H1 (cell line): ENCODE data around the gene ADPRHL1. TPM values are rescaled to one million over a fixed set of nuclear protein-coding genes. Genes with fewer than 3 reads are reported as not detected.

Source experiments
- CTCF ChIA-PET: fragments of 300-600 bp; sonication (Branson Sonifier 250); formaldehyde crosslinking; loops from one replicate; lab custom pipeline; 2021; ENCODE audit not compliant: partially characterized antibody; lab: Charles Lee
- POLR2A ChIA-PET: fragments of 300-600 bp; sonication (Branson Sonifier 250); formaldehyde crosslinking; loops from one replicate; lab custom pipeline; 2021; ENCODE audit warnings: inconsistent platforms; ENCODE audit not compliant: partially characterized antibody; lab: Charles Lee
- DNase-seq, 2 experiments: peaks; one replicate each; pipeline versions ENCODE4 v3.0.0 to v3.0.0-alpha.2; 2010 to 2022; ENCODE audit warnings: low spot score in 2 of 2, low read depth in 1 of 2, mixed read lengths in 1 of 2
- FAIRE-seq: peaks from 2 replicates; lab custom pipeline; 2011; peaks lifted over from hg19 to GRCh38; lab: Jason Lieb, UNC
- H2AFZ ChIP-seq: 2 replicates; pipeline ENCODE4 v1.8.1; 2012; ENCODE audit warnings: low read length, inconsistent platforms
- H2AK5ac ChIP-seq: 2 replicates; pipeline ENCODE4 v1.6.1; 2013; ENCODE audit warnings: low read depth, low read length
- H2BK120ac ChIP-seq: replicated peaks from 2 replicates; pipeline ENCODE3; 2013; ENCODE audit warnings: low read depth, low read length, inconsistent platforms
- H2BK12ac ChIP-seq: 2 replicates; pipeline ENCODE4 v1.6.1; 2013; ENCODE audit warnings: low read depth, low read length
- H2BK15ac ChIP-seq: 2 replicates; pipeline ENCODE4 v1.6.1; 2013; ENCODE audit warnings: low read length
- H2BK20ac ChIP-seq: 2 replicates; pipeline ENCODE4 v1.6.1; 2013; ENCODE audit warnings: low read length
- H2BK5ac ChIP-seq: 2 replicates; pipeline ENCODE4 v1.6.1; 2013; ENCODE audit warnings: low read depth, low read length
- H3K14ac ChIP-seq: 2 replicates; pipeline ENCODE4 v1.6.1; 2013; ENCODE audit warnings: inconsistent platforms; ENCODE audit not compliant: insufficient read length
- H3K18ac ChIP-seq: 2 replicates; pipeline ENCODE4 v1.6.1; 2013; ENCODE audit warnings: low read length; ENCODE audit errors: extremely low read depth
- H3K23ac ChIP-seq: 2 replicates; pipeline ENCODE4 v1.6.1; 2013; ENCODE audit warnings: inconsistent platforms; ENCODE audit not compliant: insufficient read length
- H3K23me2 ChIP-seq: 2 replicates; pipeline ENCODE4 v1.6.1; 2013; ENCODE audit warnings: low read depth, low read length
- H3K27ac ChIP-seq: 2 replicates; pipeline ENCODE4 v1.6.1; 2011; ENCODE audit warnings: low read depth, low read length, inconsistent platforms
- H3K27me3 ChIP-seq, 4 experiments: replicated peaks in 1 of 4; 1 replicate in 1 of 4; 2 replicates in 3 of 4; pipeline versions ENCODE4 v1.6.1 to v1.8.1; 2011 to 2013; ENCODE audit warnings: low read length in 3 of 4, mild to moderate bottlenecking in 3 of 4, inconsistent platforms in 2 of 4, mixed read lengths in 2 of 4, moderate library complexity in 1 of 4; ENCODE audit not compliant: control insufficient read depth in 3 of 4, insufficient read depth in 3 of 4; ENCODE audit errors: extremely low read depth in 1 of 4
- H3K36me3 ChIP-seq, 4 experiments: 2 replicates each; pipeline versions ENCODE4 v1.6.1 to v1.8.1; 2011 to 2013; ENCODE audit warnings: mild to moderate bottlenecking in 4 of 4, low read length in 3 of 4, moderate library complexity in 2 of 4, control low read depth in 1 of 4, inconsistent platforms in 1 of 4; ENCODE audit not compliant: insufficient read depth in 4 of 4, control insufficient read depth in 2 of 4
- H3K4ac ChIP-seq: replicated peaks from 2 replicates; pipeline ENCODE3; 2013; ENCODE audit warnings: low read length, low read depth, mixed read lengths, inconsistent platforms; ENCODE audit not compliant: insufficient read length
- H3K4me1 ChIP-seq, 4 experiments: replicated peaks in 1 of 4; 1 replicate in 1 of 4; 2 replicates in 3 of 4; pipeline versions ENCODE4 v1.6.1 to v1.8.1; 2011 to 2013; ENCODE audit warnings: low read length in 3 of 4, inconsistent platforms in 2 of 4, mixed read lengths in 1 of 4; ENCODE audit not compliant: insufficient read depth in 4 of 4, control insufficient read depth in 3 of 4
- H3K4me2 ChIP-seq, 2 experiments: 2 replicates each; pipeline versions ENCODE4 v1.6.1 to v1.8.1; 2011 to 2013; ENCODE audit warnings: low read depth in 2 of 2, low read length in 2 of 2, control low read depth in 1 of 2, inconsistent platforms in 1 of 2, mild to moderate bottlenecking in 1 of 2; ENCODE audit not compliant: insufficient read depth in 1 of 2
- H3K4me3 ChIP-seq, 4 experiments: fragments of 200-600, 300-600 bp in 1 of 4; sonication (generic), shearing (Covaris generic), sonication (Bioruptor Twin) in 1 of 4; 2 replicates each; pipeline versions ENCODE4 v1.5.1 to v1.8.1; 2011 to 2016; ENCODE audit warnings: low read length in 4 of 4, low read depth in 3 of 4, control low read depth in 2 of 4, inconsistent platforms in 2 of 4, mild to moderate bottlenecking in 2 of 4, mixed read lengths in 1 of 4, moderate library complexity in 1 of 4; ENCODE audit not compliant: insufficient read depth in 2 of 4; ENCODE audit errors: extremely low read depth in 1 of 4
- H3K56ac ChIP-seq: replicated peaks from 2 replicates; pipeline ENCODE3; 2013; ENCODE audit warnings: low read depth, mild to moderate bottlenecking, mixed read lengths, low read length, inconsistent platforms; ENCODE audit not compliant: insufficient read length
- H3K79me1 ChIP-seq: 2 replicates; pipeline ENCODE4 v1.6.1; 2013; ENCODE audit warnings: low read depth, low read length, control low read depth
- H3K79me2 ChIP-seq, 2 experiments: 2 replicates each; pipeline versions ENCODE4 v1.6.1 to v1.8.1; 2012 to 2013; ENCODE audit warnings: low read length in 2 of 2, mild to moderate bottlenecking in 2 of 2, inconsistent platforms in 1 of 2; ENCODE audit not compliant: insufficient read depth in 2 of 2, control insufficient read depth in 1 of 2
- H3K9ac ChIP-seq, 4 experiments: replicated peaks in 1 of 4; 1 replicate in 1 of 4; 2 replicates in 3 of 4; pipeline versions ENCODE4 v1.6.1 to v1.8.1; 2011 to 2013; ENCODE audit warnings: low read depth in 3 of 4, low read length in 3 of 4, control low read depth in 2 of 4, mild to moderate bottlenecking in 2 of 4, moderate library complexity in 2 of 4, inconsistent platforms in 1 of 4; ENCODE audit errors: extremely low read depth in 1 of 4
- H3K9me3 ChIP-seq, 2 experiments: 2 replicates each; pipeline versions ENCODE4 v1.6.1 to v1.8.1; 2012 to 2013; ENCODE audit warnings: mild to moderate bottlenecking in 2 of 2, moderate library complexity in 2 of 2, control low read depth in 1 of 2, inconsistent platforms in 1 of 2, low read depth in 1 of 2, low read length in 1 of 2, mixed read lengths in 1 of 2; ENCODE audit not compliant: insufficient read depth in 2 of 2
- H4K20me1 ChIP-seq, 2 experiments: replicated peaks in 1 of 2; 2 replicates each; pipeline versions ENCODE3 to v1.8.1; 2011 to 2013; ENCODE audit warnings: inconsistent platforms in 2 of 2, low read length in 2 of 2, mild to moderate bottlenecking in 1 of 2; ENCODE audit not compliant: insufficient read depth in 2 of 2, control insufficient read depth in 1 of 2
- H4K5ac ChIP-seq: 2 replicates; pipeline ENCODE4 v1.6.1; 2013; ENCODE audit warnings: low read length, low read depth, mixed read lengths, inconsistent platforms; ENCODE audit not compliant: insufficient read length
- H4K8ac ChIP-seq: 2 replicates; pipeline ENCODE4 v1.8.0; 2013; ENCODE audit warnings: mild to moderate bottlenecking, moderate library complexity, low read length, inconsistent platforms; ENCODE audit not compliant: insufficient read depth; ENCODE audit errors: extremely low read depth
- H4K91ac ChIP-seq: replicated peaks from 2 replicates; pipeline ENCODE3; 2013; ENCODE audit warnings: low read length, mixed read lengths, inconsistent platforms; ENCODE audit not compliant: insufficient read length
- BCL11A ChIP-seq, 2 experiments: IDR thresholded peaks; one replicate each; pipeline ENCODE4 v1.6.1; 2011; ENCODE audit warnings: low read depth in 2 of 2, low read length in 2 of 2, mild to moderate bottlenecking in 2 of 2
- CTBP2 ChIP-seq: IDR thresholded peaks from 2 replicates; pipeline ENCODE4 v1.7.0; 2011; ENCODE audit warnings: borderline replicate concordance, mild to moderate bottlenecking, moderate library complexity, mixed read lengths, low read length; ENCODE audit not compliant: insufficient read depth, insufficient read length
- HDAC6 ChIP-seq: IDR thresholded peaks from one replicate; pipeline ENCODE4 v1.7.1; 2012; ENCODE audit warnings: low read depth, mild to moderate bottlenecking, inconsistent platforms, low read length, moderate library complexity
- WGBS, 2 experiments: shearing (Covaris generic) in 1 of 2; methylation state at CpG; one replicate each; pipeline versions ENCODE4 v1.1.6 to v1.1.7; 2013 to 2015; ENCODE audit warnings: low lambda C conversion rate in 2 of 2, mixed read lengths in 2 of 2, inconsistent platforms in 1 of 2, low coverage in 1 of 2, missing lambda C conversion rate in 1 of 2; ENCODE audit not compliant: insufficient replicate concordance in 2 of 2, insufficient coverage in 1 of 2, insufficient read length in 1 of 2; ENCODE audit errors: extremely low coverage in 1 of 2, missing lambda C conversion rate in 1 of 2; 5-methylcytosine and 5-hydroxymethylcytosine counted together
- polyA plus RNA-seq, 7 experiments: library from polyadenylated mRNA; depleted of rRNA in 3 of 7; stranded (reverse) in 5 of 7; unstranded in 2 of 7; fragments of >200 nt in 5 of 7; fragments of 200-250 nt in 2 of 7; gene quantifications; 1 replicate in 5 of 7; 2 replicates in 1 of 7; 4 replicates in 1 of 7; pipeline versions ENCODE4 v1.2.1 to v1.2.3, GENCODE V29; 2011 to 2013; ENCODE audit warnings: missing spikeins in 2 of 7, mixed read lengths in 2 of 7
- total RNA-seq: library from RNA; stranded (reverse); fragmentation: NEBNext Ultra II Directional; extraction: Animal tissue kit (Norgen Biotek cat#: 25700); gene quantifications from 2 replicates; pipeline ENCODE4 v1.2.1, GENCODE V29; 2021

The ADPRHL1 gene
- total and polyA plus RNA-seq, 2 of the 8 experiments (the other 6 are each of a cell fraction or from before 2014, with no cell fraction given) = 0.74 to 1.7 TPM

DNA sequence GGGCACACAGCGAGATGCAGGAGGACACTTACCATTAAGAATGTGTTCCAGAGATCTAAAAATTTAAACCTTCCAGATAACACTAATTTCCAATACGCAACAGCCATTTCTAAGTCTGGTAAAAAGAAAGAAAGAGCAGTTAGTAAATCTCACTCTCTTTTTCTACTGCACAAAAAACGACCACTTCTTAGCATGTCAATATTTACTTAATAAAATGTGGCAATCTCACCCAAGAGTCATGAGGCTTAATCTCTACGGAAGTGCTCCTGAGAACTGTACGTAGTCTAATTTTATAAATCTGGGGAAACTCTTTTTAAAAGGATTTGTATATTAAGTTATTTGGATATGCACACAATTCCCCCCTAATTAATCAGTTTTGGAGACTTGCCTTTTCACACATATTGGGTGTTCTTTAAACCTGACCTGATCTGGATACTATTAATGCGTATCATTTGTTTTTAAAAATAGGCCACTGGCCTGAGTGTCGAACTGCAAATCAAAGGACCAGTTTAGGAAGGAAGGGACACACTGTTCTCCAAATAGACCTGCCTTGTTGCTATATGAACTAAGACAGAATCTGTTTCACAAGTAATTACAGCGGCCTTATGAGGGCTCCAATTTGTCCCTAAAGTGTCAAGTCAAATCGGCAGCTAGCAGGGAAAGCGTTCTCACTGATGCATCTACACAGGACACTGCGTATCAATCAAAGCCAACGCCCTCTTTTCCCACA lies 7.9 kb upstream of the ADPRHL1 start:
- WGBS, 2 experiments = 89% methylated on average over 12 of the region's 12 CpGs; no CpG with 5 or more reads in 1 of the 2 experiments
- Histone ChIP-seq H3K56ac (no peak overlapping the region), H4K91ac (no peak overlapping the region), H3K4me2 (no peak overlapping the region), H4K8ac (no peak overlapping the region)
- TF ChIP-seq BCL11A (IDR thresholded peaks at IDR 0.05; ENCODE audit: low read depth in 2 of 2, low read length in 2 of 2) (no peak), CTBP2 (no peak), HDAC6 (no peak)
- TF ChIP-seq, all 59 proteins: peak for 0
- Histone ChIP-seq H4K5ac (no peak overlapping the region), H3K27ac (no peak overlapping the region), H2AFZ (no peak overlapping the region), H3K14ac (no peak overlapping the region), H3K9me3 (no peaks in the 10 kb centered on the region), H3K27me3 (no peaks in the 10 kb centered on the region), H3K18ac (no peak overlapping the region), H3K23me2 (no peaks in the 10 kb centered on the region), H3K79me2 (no peaks in the 10 kb centered on the region; a peak in 1 of 4 replicates), H2AK5ac (no peak overlapping the region), H2BK12ac (no peak overlapping the region), H2BK120ac (no peak overlapping the region), H3K4me1 (no peaks in the 10 kb centered on the region; a peak in 1 of 7 replicates), H2BK20ac (no peak overlapping the region), H3K4ac (no peak overlapping the region), H3K9ac (no peak overlapping the region), H3K79me1 (peaks cover 2% of the 10 kb centered on the region; the same call in 1 of the 2 replicates), H3K4me3 (no peak overlapping the region), H4K20me1 (peaks cover 2 to 18% of the 10 kb centered on the region in 2 experiments), H3K23ac (no peak overlapping the region), H2BK15ac (no peak overlapping the region), H2BK5ac (no peak overlapping the region), H3K36me3 (peaks cover 14 to 75% (median 39%) of the 10 kb centered on the region in 4 experiments; a peak in 7 of 8 replicates)
- no peak for FAIRE-seq
- POLR2A ChIA-PET = no interaction called here
- DNase-seq = no peak
- CTCF ChIA-PET = interaction anchor here (3.9 to 4.2 kb wide), 2 partner anchors 11 to 28 kb away, joined by 18 to 25 read pairs; no protein-coding TSS in a partner anchor
